MM.1S (cell line): Measurements from ENCODE around the gene FARS2.

ENCODE experiments used
- EZH2phosphoT487 ChIP-seq: fragments of 300-600 bp; sonication (generic); IDR thresholded peaks from 2 replicates; pipeline ENCODE4 v1.6.1; 2018; ENCODE audit warnings: antibody characterized with exemption, low read length
- TF ChIP-seq, protein P1 (sequence below): fragments of 300-600 bp; sonication (generic); IDR thresholded peaks from 2 replicates; pipeline ENCODE4 v1.5.1; 2016; ENCODE audit warnings: antibody characterized with exemption, low read length, mixed read lengths

DNA sequence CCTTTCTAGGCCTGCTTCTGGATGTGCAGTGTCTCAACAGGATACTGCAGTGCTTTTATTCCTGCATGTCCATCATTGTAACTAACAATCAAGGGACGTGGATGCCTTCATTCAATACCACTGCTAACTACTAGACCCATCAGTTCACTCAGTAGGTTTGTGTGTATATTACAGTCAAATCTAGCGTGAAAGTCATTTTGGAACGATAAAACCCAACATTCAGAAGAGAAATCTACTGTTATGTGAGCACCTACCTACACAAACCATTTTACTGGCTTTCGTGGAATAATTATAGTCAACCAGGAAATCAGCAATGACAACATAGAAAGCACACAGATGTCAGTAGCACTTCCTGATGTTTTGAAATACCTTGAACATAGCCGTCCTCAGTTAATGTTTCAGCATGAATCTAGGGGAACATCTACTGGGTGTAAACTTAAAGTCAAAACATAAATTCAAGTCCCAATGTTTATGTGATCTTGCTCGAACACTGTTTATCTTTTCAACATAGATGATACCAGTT is 270.6 kb downstream of the FARS2 start:
- TF ChIP-seq, protein P1, sequence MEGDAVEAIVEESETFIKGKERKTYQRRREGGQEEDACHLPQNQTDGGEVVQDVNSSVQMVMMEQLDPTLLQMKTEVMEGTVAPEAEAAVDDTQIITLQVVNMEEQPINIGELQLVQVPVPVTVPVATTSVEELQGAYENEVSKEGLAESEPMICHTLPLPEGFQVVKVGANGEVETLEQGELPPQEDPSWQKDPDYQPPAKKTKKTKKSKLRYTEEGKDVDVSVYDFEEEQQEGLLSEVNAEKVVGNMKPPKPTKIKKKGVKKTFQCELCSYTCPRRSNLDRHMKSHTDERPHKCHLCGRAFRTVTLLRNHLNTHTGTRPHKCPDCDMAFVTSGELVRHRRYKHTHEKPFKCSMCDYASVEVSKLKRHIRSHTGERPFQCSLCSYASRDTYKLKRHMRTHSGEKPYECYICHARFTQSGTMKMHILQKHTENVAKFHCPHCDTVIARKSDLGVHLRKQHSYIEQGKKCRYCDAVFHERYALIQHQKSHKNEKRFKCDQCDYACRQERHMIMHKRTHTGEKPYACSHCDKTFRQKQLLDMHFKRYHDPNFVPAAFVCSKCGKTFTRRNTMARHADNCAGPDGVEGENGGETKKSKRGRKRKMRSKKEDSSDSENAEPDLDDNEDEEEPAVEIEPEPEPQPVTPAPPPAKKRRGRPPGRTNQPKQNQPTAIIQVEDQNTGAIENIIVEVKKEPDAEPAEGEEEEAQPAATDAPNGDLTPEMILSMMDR, result no peak
- TF ChIP-seq EZH2phosphoT487, result no peak
